NK-92 (cell line): ENCODE data around the gene TMTC2.
"Not testable (repeated sequence)": the region's sequence is repeated elsewhere in the genome, so short reads cannot be mapped to it uniquely, and the experiment has no call there.

Experiments used
- DNase-seq: peaks from one replicate; lab custom pipeline; 2025; ENCODE audit not compliant: unreplicated experiment; lab: John Stamatoyannopoulos, UW

TMTC2 gene

DNA sequence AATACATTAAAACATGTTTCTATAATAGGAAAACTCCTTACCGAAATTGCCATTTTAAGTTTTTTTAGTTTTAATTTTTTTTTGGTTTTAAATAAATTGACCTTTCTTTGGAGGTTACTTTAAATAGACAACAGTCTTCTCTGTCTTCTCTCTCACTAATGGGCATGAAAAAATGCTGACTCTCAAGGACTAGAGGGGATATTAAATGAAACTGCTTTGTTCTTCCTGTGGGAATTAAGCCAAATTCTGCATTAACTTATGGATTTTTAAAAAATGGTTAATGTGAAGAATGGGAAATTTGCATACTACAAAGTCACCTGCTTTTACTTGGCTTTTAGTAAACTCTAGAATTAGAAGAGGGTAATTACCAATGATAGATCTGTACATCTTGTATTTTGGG lies 378.9 kb downstream of the TMTC2 start:
- no peak for DNase-seq

DNA sequence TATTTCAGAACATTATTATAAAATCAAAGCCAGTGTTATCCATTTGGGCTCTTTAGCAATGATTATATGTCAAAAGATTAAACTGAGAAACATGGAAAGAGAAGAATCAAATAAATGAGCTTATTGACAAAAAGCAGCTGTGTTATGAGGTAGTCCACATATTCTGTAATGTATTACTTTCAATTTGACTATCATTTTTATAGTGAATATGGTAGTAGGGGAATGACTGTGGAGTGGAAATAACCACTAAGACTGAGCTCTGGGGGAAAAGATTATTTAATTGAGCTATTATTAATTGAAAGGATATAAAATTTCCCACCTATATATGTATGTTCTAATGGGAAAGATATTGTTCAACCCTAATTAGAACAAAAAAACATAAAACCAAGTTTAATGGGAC lies 381.3 kb downstream of the TMTC2 start:
- DNase-seq = no peak

DNA sequence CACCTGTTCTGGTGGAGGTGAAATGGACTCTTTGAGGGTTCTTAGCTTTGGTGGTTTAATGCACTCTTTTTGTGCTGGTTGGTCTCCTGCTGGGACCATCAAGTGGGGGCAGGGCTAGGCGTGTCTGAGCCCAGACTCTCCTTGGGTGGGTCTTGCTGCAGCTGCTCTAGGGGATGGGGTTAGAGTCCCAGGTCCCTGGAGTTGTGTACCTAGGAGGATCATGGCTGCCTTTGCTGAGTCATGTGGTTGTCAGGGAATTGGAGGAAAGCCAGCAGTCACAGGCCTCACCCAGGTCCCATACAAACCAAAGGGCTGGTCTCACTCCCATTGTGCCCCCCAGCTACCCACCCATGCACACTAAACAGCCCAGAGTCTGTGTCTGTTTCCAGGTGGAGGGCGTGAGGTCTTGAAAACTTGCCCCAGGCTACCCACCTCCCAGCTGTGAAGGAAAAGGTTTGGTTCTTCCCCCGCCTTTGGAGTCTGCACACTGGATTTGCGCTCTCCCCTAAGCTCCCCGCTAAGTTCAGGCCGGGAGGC lies 387.7 kb downstream of the TMTC2 start:
- no peak for DNase-seq

DNA sequence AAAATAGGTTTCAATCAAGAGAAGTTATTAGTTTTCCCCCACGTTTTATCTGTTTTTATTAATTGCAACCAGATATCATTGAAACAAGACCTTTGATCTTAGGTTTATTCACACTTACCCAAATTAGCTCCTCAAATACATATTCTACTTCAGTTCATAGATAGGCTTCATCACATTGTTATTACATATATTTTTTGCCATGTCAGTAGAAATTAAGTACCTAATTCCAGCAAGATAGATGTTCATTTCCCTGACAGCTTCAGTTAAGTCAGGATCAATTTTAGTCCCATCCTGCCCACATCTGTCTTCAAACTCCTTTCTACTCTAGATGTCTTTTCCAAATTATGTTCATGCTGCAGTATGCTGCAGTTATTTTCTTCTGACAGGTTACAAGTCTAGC lies 388.8 kb downstream of the TMTC2 start:
- DNase-seq = no peak

DNA sequence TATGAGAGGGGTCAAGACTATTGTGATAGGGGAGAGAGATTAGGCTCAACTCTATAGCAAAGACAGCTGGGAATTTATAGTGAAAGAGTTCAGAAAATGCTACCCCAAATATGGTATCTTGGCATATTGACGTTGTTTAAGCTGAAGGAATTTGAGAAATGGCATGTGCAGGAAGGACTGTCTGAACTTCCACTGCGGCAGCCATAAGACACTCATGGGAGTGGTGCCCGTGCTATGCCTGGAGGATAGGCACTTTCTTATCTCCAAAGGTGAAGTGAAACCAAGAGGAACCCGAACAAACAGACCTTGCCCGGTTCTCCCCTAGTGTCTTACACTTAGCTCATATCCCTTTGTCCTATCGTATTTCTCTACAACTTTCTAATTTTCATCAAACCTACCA lies 390.3 kb downstream of the TMTC2 start:
- no peak for DNase-seq

- DNase-seq = no peak
These were observed 396.1 kb downstream of the TMTC2 start for GRCh38 chr12:83082690-83083276.

- no peak for DNase-seq
These were observed 396.9 kb downstream of the TMTC2 start for GRCh38 chr12:83083616-83084015.

GRCh38 chr12:83084516-83085234 lies 398.0 kb downstream of the TMTC2 start:
- no peak for DNase-seq

DNA sequence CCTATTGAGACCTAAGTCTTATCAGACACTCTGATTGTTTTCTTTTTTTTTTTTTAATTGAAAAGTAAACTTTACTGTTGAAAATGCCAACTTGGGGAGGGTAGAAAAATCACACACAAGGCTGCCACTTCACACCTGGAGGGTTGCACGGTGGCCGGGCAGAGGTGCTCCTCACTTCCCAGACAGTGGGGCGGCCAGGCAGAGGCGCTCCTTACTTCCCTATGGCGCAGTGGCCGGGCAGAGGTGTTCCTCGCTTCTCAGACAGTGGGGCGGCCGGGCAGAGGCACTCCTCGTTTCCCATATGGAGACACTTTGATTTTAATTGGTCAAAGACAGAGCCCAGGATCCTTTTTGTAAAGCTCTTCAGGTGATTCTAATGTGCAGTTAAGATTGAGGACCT lies 399.3 kb downstream of the TMTC2 start:
- no peak for DNase-seq

DNA sequence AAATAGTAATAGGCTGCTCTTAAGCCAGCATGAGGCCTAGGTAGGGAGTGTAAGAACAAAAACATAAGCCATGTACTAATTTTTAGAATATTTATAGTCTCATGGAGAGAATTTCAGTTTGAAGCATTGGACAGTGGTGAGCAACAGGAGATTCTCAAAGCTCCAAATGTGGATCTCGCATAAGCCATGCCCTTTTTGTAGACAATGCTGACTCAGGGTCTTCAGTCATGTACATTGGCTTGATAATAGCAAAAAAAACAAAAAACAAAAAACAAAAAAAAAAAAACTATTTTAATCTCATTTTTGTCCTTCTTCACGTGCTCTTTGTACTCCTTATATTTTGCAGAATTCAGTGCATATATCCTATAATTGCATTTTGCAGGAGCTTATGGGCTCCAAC lies 402.9 kb downstream of the TMTC2 start:
- DNase-seq = no peak

- no peak for DNase-seq
These were observed 405.4 kb downstream of the TMTC2 start for GRCh38 chr12:83092129-83092528.

DNA sequence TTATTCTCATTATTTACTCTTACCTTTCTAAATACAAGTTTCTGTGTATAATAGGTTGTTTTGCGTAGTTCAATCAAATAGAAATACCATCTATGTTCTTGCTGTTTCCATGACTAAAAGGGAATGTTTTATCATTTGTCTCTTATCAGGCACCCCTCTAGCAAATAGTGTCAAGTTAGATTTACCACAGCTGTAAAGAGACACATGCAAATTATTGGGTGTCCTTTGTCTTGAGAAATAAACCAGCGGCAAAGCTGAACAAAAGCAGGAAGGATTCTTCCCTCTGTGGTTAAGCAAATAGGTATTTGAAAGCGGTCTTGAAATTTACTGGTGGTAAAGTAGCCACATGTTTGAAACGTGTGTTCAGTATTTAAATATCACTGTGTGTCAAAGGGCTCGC lies 405.9 kb downstream of the TMTC2 start:
- no peak for DNase-seq

GRCh38 chr12:83093426-83093825 lies 406.7 kb downstream of the TMTC2 start:
- DNase-seq = no peak

DNA sequence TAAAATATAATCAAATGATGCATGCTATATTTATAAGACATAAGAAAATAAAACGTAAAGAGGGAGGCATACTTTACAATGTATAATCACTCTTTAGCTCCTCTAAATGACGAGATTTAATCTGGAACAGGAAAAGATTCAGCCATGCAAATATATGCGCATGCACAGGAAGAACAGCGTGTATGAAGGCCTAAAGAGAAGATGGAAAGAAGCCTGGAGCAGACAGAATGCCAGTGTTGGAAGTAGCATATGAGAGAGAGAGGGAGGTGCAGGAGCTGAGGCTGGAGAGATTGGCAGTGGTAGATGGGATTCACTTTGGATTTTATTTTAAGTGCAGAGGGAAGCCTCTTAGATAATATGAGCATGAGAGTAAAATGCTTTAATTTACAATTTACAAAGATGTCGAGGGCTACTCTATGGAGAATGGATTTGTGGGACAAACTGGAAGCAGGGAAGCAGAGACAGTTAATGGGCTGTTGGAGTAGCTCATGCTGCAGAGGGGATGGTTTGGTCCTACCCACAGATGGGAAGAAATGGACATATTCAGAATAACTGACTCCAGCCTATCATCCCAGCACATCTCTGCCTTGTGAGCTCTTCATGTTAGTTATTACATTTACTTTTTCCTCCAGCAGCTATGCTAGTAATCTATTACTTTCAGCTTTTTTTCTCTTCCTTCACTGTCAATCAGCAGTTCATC lies 411.1 kb downstream of the TMTC2 start:
- no peak for DNase-seq

DNA sequence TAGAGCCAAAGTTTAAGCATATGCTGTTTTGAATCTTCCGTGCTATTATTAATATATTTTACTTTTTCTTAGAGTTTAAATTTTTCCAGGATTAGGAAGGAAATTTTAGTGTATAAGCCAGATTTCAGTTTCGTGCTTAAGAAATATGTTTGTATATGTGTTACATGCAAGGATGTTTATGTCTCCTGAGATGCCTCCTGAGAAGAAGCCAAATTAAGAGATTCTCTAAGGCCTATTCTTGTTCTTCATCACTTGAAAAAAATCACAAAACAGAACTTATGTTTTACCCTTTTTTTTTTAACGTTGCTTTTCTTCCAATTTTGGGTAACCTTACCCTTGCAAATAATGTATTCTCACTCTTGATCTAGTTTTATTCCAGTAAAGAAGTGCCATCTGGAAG lies 412.7 kb downstream of the TMTC2 start:
- DNase-seq = no peak

DNA sequence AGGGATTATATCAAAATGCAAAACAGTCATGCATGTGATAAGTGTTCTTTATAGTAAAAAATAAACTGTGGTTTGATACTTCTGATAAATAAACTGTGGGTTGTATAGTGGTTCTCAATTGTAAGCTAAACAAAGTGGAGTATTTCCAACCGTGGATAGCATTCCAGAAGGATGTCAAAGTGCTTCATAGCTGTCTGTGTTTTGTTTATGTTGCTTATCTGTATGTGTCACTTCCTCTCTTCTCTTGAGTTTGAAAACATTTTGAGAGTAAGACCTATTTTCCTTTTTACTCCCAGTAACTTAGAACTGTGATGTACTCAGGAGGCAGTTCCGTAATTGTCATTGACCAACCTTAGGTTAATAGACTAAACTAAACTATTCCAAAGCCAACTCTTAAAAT lies 415.8 kb downstream of the TMTC2 start:
- no peak for DNase-seq

DNA sequence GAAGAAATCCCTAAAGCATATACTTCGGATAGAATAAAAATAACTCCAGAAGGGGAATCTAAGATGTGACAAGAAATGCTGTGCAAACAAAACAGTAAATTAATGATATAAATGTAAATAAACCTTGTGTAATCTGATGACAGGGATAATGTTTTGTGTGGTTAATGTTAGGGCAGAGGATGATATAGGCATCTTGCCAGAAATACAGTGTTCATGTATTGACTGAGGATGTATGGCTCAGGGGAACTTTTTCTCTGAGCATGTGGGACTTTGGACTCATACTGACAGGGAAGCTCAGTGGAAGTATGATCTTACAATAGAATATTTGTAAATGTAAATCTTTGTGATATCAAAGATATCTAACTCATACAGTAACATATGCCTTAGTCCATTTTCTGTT lies 420.2 kb downstream of the TMTC2 start:
- DNase-seq = no peak

DNA sequence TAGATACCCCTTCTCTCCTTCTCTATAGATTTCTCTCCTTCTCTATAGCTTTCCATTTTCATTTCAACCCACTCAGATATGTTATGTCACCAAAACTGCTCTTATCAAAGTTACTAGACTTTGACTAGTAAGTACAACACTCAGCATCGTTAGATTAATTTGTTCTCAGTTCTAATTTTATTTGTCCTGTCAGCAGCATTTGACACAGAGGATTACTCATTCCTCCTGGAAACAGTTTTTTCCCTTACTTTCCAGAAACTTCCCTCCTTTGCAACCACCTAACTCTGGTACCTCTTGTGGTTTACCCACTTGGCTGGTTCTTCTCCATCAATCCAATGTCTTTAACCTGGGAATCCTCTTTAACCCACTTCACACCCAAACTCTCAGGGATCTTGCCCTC lies 423.7 kb downstream of the TMTC2 start:
- DNase-seq = no peak

DNA sequence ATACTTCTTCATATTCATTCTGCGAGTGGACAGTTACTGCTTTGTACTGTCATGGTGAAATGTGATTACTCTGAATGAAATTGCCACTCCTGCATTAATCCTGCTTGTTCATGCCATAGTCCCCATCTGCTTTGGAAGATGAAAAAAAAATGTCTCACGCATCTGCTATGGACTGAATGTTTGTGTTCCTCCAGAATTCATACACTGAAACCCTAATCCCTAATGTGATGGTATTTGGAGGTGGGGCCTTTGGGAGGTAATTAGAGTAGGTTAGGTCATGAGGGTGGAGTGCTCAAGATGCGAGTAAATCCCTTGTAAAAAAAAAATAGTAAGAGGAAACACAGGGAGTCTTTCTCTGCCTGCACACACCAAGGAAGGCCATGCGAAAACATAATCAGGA lies 427.2 kb downstream of the TMTC2 start:
- DNase-seq = no peak

DNA sequence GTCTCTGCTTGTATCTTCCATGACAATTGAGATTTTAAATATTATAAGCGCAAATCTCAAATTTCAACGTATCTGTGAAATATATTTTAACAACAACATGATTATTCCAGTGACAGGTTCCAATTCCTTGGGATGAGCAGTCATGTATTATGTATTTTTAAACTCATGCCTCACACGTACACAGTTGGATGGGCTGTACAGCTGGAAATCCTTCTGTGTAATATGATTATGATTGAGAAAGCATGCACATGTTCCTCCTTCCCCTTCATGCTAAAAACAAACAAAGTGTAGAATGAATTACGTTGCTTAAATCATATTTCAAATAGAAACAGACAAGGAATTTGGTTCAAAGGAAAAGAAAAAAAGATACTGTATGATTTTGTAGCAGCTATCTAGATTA lies 428.3 kb downstream of the TMTC2 start:
- DNase-seq = no peak

DNA sequence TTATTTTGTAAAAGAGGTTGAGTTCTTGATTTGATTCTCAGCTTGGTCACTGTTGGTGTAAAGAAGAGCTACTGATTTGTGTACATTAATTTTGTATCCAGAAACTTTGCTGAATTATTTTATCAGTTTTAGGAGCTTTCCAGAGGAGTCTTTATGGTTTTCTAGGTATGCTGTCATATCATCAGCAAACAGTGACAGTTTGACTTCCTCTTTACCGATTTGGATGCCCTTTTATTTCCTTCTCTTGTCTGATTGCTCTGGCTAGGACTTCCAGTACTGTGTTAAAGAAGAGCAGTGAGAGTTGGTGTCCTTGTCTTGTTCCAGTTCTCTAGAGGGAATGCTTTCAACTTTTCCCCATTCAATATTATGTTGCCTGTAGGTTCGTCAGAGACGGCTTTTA lies 431.2 kb downstream of the TMTC2 start:
- not testable (repeated sequence) for DNase-seq

- no peak for DNase-seq
These were observed 435.4 kb downstream of the TMTC2 start for GRCh38 chr12:83121897-83122622.
